ENCODE measurements around the gene WNK2.
"Not testable (repeated sequence)": the region's sequence is repeated elsewhere in the genome, so short reads cannot be mapped to it uniquely, and the experiment has no call there.

The WNK2 gene

GRCh38 chr9:93326056-93326455 lies 142.1 kb downstream of the WNK2 start:
- no peak for DNase-seq (ENCODE audit: low read depth in 4 of 4, low spot score in 1 of 4)

- DNase-seq (ENCODE audit: low read depth in 4 of 4, low spot score in 1 of 4) = no peak
Measured at GRCh38 chr9:93326654-93327053, 142.7 kb downstream of the WNK2 start.

- DNase-seq (ENCODE audit: low read depth in 4 of 4, low spot score in 1 of 4) = no peak
Measured at GRCh38 chr9:93329629-93330280, 145.8 kb downstream of the WNK2 start.

- DNase-seq (ENCODE audit: low read depth in 4 of 4, low spot score in 1 of 4) = no peak
Measured at GRCh38 chr9:93332317-93332716, 148.4 kb downstream of the WNK2 start.

GRCh38 chr9:93336720-93337119 lies 152.8 kb downstream of the WNK2 start:
- DNase-seq (ENCODE audit: low read depth in 4 of 4, low spot score in 1 of 4) = no peak

GRCh38 chr9:93338196-93338595 lies 154.3 kb downstream of the WNK2 start:
- DNase-seq (ENCODE audit: low read depth in 4 of 4, low spot score in 1 of 4) = not testable (repeated sequence)

- DNase-seq (ENCODE audit: low read depth in 4 of 4, low spot score in 1 of 4) = no peak
Measured at GRCh38 chr9:93340091-93340490, 156.2 kb downstream of the WNK2 start.

GRCh38 chr9:93341820-93342219 lies 157.9 kb downstream of the WNK2 start:
- DNase-seq (ENCODE audit: low read depth in 4 of 4, low spot score in 1 of 4) = not testable (repeated sequence)

GRCh38 chr9:93342428-93342827 lies 158.5 kb downstream of the WNK2 start:
- not testable (repeated sequence) for DNase-seq (ENCODE audit: low read depth in 4 of 4, low spot score in 1 of 4)

GRCh38 chr9:93343663-93344062 lies 159.7 kb downstream of the WNK2 start:
- DNase-seq (ENCODE audit: low read depth in 4 of 4, low spot score in 1 of 4) = no peak

GRCh38 chr9:93345643-93346230 lies 161.8 kb downstream of the WNK2 start:
- DNase-seq (ENCODE audit: low read depth in 4 of 4, low spot score in 1 of 4) = no peak

GRCh38 chr9:93346231-93347112 lies 162.5 kb downstream of the WNK2 start:
- DNase-seq (ENCODE audit: low read depth in 4 of 4, low spot score in 1 of 4) = peak in 1 of 4 experiments; percentile 1

- not testable (repeated sequence) for DNase-seq (ENCODE audit: low read depth in 4 of 4, low spot score in 1 of 4)
Measured at GRCh38 chr9:93347371-93347975, 163.5 kb downstream of the WNK2 start.

- DNase-seq (ENCODE audit: low read depth in 4 of 4, low spot score in 1 of 4) = not testable (repeated sequence)
Measured at GRCh38 chr9:93353413-93354310, 169.7 kb downstream of the WNK2 start.

- no peak for DNase-seq (ENCODE audit: low read depth in 4 of 4, low spot score in 1 of 4)
Measured at GRCh38 chr9:93354451-93354850, 170.5 kb downstream of the WNK2 start.

GRCh38 chr9:93355827-93356226 lies 171.9 kb downstream of the WNK2 start:
- DNase-seq (ENCODE audit: low read depth in 4 of 4, low spot score in 1 of 4) = no peak

- DNase-seq (ENCODE audit: low read depth in 4 of 4, low spot score in 1 of 4) = peak in 1 of 4 experiments; percentile 2
Measured at GRCh38 chr9:93357649-93358048, 173.7 kb downstream of the WNK2 start.

- not testable (repeated sequence) for DNase-seq (ENCODE audit: low read depth in 4 of 4, low spot score in 1 of 4)
Measured at GRCh38 chr9:93359907-93360306, 176.0 kb downstream of the WNK2 start.

- DNase-seq (ENCODE audit: low read depth in 4 of 4, low spot score in 1 of 4) = no peak
Measured at GRCh38 chr9:93361995-93362394, 178.1 kb downstream of the WNK2 start.

- DNase-seq (ENCODE audit: low read depth in 4 of 4, low spot score in 1 of 4) = no peak
Measured at GRCh38 chr9:93364734-93365426, 180.9 kb downstream of the WNK2 start.
